H1 (cell line): ENCODE data around the gene UTRN. TPM values are rescaled to one million over a fixed set of nuclear protein-coding genes. Genes with fewer than 3 reads are reported as not detected.

ENCODE experiments used
- MAX ChIP-seq: IDR thresholded peaks from 2 replicates; pipeline ENCODE4 v1.6.1; 2012; ENCODE audit warnings: inconsistent platforms
- RFX5 ChIP-seq: IDR thresholded peaks from 2 replicates; pipeline ENCODE4 v1.6.1; 2011; ENCODE audit warnings: low read depth, low read length, improper control_type of control experiment, borderline replicate concordance
- polyA plus RNA-seq, 7 experiments: library from polyadenylated mRNA; depleted of rRNA in 3 of 7; stranded (reverse) in 5 of 7; unstranded in 2 of 7; fragments of >200 nt in 5 of 7; fragments of 200-250 nt in 2 of 7; gene quantifications; 1 replicate in 5 of 7; 2 replicates in 1 of 7; 4 replicates in 1 of 7; pipeline versions ENCODE4 v1.2.1 to v1.2.3, GENCODE V29; 2011 to 2013; ENCODE audit warnings: missing spikeins in 2 of 7, mixed read lengths in 2 of 7
- total RNA-seq: library from RNA; stranded (reverse); fragmentation: NEBNext Ultra II Directional; extraction: Animal tissue kit (Norgen Biotek cat#: 25700); gene quantifications from 2 replicates; pipeline ENCODE4 v1.2.1, GENCODE V29; 2021

Gene UTRN
- total and polyA plus RNA-seq, 2 of the 8 experiments (the other 6 are each of a cell fraction or from before 2014, with no cell fraction given), result 25.0 to 112 TPM

- no peak for TF ChIP-seq RFX5
- no peak for TF ChIP-seq MAX
These were observed 32.9 kb upstream of the UTRN start (continued) for GRCh38 chr6:144252259-144252658.
